OCI-LY3 (cell line): ENCODE measurements around the gene AHCYL2.
"Not testable (repeated sequence)": the region's sequence is repeated elsewhere in the genome, so short reads cannot be mapped to it uniquely, and the experiment has no call there.

Experiments used
- CTCF ChIP-seq: fragments of 200-600, 300-600 bp; sonication (generic); IDR thresholded peaks from 2 replicates; pipeline ENCODE4 v1.5.1; 2014; ENCODE audit warnings: antibody characterized with exemption, low read length, low read depth
- EZH2phosphoT487 ChIP-seq: fragments of 200-600 bp; shearing (Covaris generic); IDR thresholded peaks from 2 replicates; pipeline ENCODE4 v1.6.1; 2018; ENCODE audit warnings: antibody characterized with exemption, mixed run types, low read depth

- TF ChIP-seq CTCF, EZH2phosphoT487: not testable (repeated sequence)
These were observed 7.9 kb upstream of the AHCYL2 start for GRCh38 chr7:129216821-129217416.
